HG03439 (cell line): Measurements from ENCODE around the gene TRAPPC4.

ENCODE experiments used
- ATAC-seq: cut with Tn5 transposase; IDR thresholded peaks from one replicate; pipeline ENCODE4 v1.9.1; 2021; ENCODE audit warnings: mild to moderate bottlenecking, moderate library complexity; ENCODE audit not compliant: unreplicated experiment

The TRAPPC4 gene

DNA sequence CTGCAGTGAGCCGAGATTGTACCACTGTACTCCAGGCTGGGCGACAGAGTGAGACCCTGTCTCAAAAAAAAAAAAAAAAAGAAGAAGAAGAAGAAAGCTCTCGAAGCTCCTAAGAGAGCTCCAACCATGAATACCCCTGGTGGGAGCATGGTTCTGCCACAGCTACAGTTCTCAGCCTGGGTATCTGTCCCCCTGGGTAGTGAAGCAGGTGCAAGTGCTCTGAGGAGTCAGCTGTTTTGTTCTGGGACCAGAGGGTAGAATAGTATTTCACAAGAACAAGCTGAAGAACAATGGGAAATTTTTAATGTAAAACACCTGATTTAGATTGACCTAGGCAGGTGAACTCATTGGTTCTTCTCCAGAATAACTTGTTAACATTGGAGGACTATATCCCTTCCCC, 42.7 kb downstream of the TRAPPC4 start:
- ATAC-seq = no peak

DNA sequence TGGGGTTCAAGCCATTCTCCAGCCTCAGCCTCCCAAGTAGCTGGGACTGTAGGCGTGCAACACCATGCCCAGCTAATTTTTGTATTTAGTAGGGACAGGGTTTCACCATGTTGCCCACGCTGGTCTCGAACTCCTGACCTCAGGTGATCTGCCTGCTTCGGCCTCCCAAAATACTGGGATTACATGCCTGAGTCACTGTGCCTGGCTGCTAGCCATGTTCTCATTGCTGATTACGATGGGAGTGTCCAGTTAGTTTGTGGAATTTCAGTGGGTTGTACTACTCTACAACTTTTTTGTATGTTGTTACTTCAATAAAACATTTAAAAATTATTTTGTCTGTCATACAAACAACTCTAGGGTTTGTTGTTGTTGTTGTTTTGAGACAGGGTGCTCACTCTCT, 44.2 kb downstream of the TRAPPC4 start:
- ATAC-seq = no peak

DNA sequence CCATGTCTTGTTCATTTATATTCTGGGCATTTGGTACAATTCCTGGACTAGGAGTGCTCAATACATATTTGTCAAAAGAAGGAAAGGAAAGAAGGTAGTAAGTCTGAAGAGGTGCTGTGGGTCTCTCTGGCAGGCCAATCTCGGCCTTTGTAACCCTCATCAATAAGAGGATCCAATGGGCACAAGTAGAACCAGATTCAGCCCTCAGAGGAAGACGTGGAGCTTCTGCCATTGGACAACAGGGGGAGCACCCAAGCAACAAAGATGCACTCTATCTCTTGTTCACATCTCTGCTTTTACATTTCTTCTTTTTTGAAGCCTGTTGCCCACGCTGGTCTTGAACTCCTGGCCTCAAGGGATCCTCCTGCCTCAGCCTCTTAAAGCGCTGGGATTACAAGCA, 46.8 kb downstream of the TRAPPC4 start:
- no peak for ATAC-seq

GRCh38 chr11:119067371-119068222, 49.0 kb downstream of the TRAPPC4 start, which contains the start of gene VPS11:
VPS11 (plus strand) TSS chr11:119067818; CDS start chr11:119067824, 6 bp downstream.
- ATAC-seq = peak; percentile 84
